ENCODE data around the gene PLXNA4.

PLXNA4 gene

GRCh38 chr7:132348341-132348740 lies 227.9 kb downstream of the PLXNA4 start:
- DNase-seq (ENCODE audit: low spot score) = no peak
- no peak for TF ChIP-seq CTCF (IDR thresholded peaks at IDR 0.05; ENCODE audit: extremely low read depth, missing control alignments)

- DNase-seq (ENCODE audit: low spot score) = no peak
These were observed 228.4 kb downstream of the PLXNA4 start for GRCh38 chr7:132347858-132348257.

GRCh38 chr7:132347123-132347522 lies 229.1 kb downstream of the PLXNA4 start:
- DNase-seq (ENCODE audit: low spot score) = no peak
- no peak for TF ChIP-seq CTCF (IDR thresholded peaks at IDR 0.05; ENCODE audit: extremely low read depth, missing control alignments)

More at GRCh38 chr7:132347858-132348257, 228.4 kb downstream of the PLXNA4 start:
- TF ChIP-seq CTCF (IDR thresholded peaks at IDR 0.05; ENCODE audit: extremely low read depth, missing control alignments) = no peak

GRCh38 chr7:132345543-132346129 lies 230.6 kb downstream of the PLXNA4 start:
- DNase-seq (ENCODE audit: low spot score) = no peak
- no peak for TF ChIP-seq CTCF (IDR thresholded peaks at IDR 0.05; ENCODE audit: extremely low read depth, missing control alignments)

GRCh38 chr7:132345030-132345429 lies 231.2 kb downstream of the PLXNA4 start:
- no peak for TF ChIP-seq CTCF (IDR thresholded peaks at IDR 0.05; ENCODE audit: extremely low read depth, missing control alignments)
- no peak for DNase-seq (ENCODE audit: low spot score)

GRCh38 chr7:132343199-132343598 lies 233.1 kb downstream of the PLXNA4 start:
- DNase-seq (ENCODE audit: low spot score) = no peak
- no peak for TF ChIP-seq CTCF (IDR thresholded peaks at IDR 0.05; ENCODE audit: extremely low read depth, missing control alignments)

GRCh38 chr7:132337450-132338080 lies 238.7 kb downstream of the PLXNA4 start:
- DNase-seq (ENCODE audit: low spot score) = no peak
- TF ChIP-seq CTCF (IDR thresholded peaks at IDR 0.05; ENCODE audit: extremely low read depth, missing control alignments) = no peak

All from GM20000 (cell line).